HUDEP-2 (cell line): ENCODE measurements around the gene USP15.
A peak's percentile ranks its signal among the peaks of the same experiment; 100 is the strongest.

Experiments used
- DNase-seq, 76 experiments: peaks; one replicate each; lab custom pipeline; 2025; ENCODE audit not compliant: unreplicated experiment in 76 of 76; lab: John Stamatoyannopoulos, UW

The USP15 gene

DNA sequence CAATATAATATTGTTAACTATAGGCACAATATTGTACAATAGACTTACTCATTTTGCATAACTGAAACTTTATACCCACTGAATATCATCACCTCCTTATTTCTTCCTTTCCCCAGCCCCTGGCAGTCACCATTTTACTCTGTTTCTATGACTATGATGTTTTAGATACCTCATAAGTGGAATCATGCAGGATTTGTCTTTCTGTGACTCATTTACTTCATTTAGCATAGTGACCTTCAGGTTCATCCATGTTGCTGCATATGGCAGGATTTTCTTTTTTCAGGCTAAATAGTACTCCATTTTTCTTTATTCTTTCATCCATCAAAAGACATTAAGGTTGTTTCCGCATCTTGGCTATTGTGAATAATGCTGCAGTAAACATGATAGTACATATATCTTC lies 18.9 kb downstream of the USP15 start:
- DNase-seq: no peak

- DNase-seq: no peak
Observed at GRCh38 chr12:62279961-62280360, 19.8 kb downstream of the USP15 start.

GRCh38 chr12:62282057-62282774 lies 22.0 kb downstream of the USP15 start:
- no peak for DNase-seq

DNA sequence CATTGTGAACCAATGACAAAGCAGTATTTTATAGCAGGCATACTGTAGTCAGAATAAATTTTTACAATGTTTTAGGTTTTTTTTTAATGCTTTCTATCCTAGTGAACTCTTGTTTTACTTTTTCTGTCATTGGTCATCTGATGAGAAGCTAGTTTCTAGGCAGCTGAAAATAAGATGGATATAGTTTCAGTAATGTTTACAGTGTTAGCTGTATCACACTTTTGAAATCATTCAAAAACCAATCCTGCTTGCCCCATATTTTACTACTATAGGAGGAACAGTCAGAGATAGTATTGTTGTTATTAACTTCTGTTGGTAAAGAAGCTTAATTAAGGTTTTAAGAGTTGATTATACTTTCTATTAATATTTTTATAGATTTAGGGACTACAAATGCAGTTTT lies 24.5 kb downstream of the USP15 start:
- DNase-seq: no peak

DNA sequence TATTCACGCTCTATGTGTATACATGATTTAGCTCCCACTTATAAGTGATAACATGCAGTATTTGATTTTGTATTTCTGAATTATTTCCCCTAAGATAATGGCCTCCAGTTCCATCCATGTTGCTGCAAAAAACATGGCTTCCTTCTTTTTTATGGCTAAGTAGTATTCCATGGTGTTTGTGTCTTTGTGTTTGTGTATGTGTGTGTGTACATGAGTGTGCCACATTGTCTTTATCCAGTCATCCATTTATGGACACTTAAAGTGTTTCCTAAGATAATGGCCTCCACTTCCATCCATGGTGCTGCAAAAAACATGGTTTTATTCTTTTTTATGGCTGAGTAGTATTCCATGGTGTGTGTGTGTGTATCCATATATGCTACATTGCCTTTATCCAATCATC lies 25.1 kb downstream of the USP15 start:
- no peak for DNase-seq

DNA sequence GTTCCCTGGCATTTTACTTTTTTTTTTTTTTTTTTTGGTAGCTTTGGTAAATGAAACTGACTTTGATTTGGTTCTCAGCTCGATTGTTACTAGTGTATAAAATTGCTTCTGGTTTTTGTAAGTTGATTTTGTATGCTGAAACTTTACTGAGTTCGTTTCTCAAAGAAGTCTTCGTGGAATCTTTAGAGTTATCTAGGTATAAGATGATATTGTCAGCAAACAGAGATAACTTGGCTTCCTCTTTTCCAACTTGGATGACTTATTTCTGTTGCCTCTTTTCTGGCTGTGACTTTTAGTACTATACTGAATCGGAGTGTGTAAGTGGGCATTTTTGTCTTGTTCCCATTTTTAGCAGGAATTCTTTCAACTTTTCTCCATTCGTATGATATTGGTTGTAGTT lies 28.1 kb downstream of the USP15 start:
- DNase-seq: no peak

DNA sequence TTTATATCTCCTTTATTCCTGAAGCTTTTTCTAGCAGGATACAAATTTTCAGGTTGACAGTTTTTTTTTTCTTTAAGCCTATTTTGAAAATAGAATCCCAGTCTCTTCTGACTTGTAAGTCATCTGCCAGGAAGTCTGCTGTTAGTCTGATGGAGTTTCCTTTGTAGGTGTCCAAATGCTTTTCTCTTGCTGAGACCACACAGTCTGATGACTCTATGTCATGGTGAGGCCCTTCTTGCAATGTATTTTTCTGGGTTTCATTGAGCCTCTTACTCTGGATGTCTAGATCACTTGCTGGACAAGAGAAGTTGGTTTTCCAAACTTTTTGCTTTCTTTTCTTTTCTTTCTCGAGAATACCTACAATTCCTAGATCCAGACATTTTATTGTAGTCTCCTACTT lies 30.6 kb downstream of the USP15 start:
- DNase-seq: no peak

- DNase-seq: peak in 5 of 76 experiments; percentile 5 to 24 (median 8)
Observed at GRCh38 chr12:62291864-62292760, 31.9 kb downstream of the USP15 start.

DNA sequence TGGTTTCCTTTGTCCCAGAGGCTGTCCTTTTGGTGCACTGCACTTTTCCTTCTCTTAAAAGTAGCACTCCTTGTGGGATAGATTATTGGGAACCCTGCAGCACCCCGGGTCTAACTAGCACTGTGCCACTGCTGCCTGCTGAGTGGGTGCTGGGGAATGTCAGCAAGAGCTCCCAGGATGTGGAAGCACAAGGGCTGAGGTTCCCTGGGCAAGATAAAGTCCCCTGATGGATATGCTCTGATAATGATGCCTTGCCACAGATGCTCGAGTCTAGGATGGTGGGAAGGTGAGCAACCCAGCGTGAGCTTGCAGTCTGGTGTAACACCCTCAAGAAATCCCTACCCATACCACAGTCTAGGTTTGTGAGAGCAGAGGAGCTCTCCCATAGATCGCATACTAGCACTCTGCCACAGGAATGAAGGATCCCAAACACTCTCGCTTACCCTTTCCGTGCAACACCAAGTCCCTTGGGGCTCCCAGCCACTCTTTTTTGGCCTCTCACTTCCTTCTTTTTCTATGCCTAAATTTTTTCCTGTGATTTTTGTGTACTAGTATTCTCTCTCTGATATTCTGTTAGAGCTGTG lies 32.6 kb downstream of the USP15 start:
- DNase-seq: no peak

DNA sequence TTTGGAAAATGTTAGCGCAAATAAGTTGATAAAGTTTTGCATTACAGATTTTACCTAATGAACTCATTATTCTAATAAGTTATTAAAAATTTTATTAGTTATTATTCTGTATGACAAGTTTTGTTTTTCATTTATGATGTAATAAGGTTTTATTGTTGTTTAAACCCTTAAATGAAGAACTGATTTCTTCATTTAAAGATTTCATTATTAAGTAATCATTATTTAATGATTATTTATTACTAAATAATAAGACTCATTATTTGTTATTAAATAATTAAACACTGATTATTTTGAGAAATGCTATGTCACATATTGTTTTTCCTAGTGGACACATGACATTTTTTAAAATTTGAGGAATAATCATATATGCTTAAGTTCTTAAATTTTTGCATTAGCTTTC lies 34.2 kb downstream of the USP15 start:
- no peak for DNase-seq

GRCh38 chr12:62296001-62296400 lies 35.8 kb downstream of the USP15 start:
- peak in 20 of 76 experiments; percentile 6 to 56 (median 27) for DNase-seq

GRCh38 chr12:62297321-62297720 lies 37.1 kb downstream of the USP15 start:
- DNase-seq: no peak

GRCh38 chr12:62299617-62300016 lies 39.4 kb downstream of the USP15 start:
- no peak for DNase-seq

- DNase-seq: no peak
Observed at GRCh38 chr12:62301080-62301798, 41.0 kb downstream of the USP15 start.

DNA sequence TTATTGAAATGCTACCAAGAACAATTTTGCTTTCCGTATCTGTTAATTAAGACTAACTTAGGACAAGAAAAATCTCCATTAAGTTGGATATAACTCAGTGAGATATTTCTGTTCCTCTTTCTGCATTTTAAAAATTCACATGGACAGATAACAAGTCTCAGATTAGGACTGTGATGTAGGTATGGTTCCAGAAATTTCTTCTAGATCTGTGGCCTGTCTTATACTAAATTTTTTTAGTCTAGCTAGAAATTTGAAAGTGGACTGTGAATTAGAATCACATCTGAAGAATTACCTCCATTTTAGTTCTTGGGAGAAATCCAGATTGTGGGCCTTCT lies 41.6 kb downstream of the USP15 start:
- DNase-seq: no peak

- no peak for DNase-seq
Observed at GRCh38 chr12:62304560-62304959, 44.4 kb downstream of the USP15 start.

DNA sequence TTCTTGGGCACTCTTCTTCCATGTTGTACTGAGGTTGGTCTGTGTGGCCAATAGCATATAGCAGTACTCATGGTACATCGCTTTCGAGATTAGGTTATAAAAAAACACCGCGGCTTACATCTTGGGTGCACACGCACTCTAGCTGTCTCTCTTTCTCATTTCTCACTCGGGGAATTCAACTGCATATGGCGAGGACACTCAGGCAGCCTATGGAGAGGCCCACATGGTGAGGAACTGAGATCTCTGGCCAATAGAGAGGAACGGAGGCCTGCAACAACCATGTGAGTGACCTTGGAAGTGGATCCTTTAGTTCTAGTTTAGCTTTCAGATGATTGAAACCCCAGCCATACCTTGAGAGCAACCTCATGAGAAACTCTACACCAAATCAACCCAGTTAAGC lies 45.6 kb downstream of the USP15 start:
- DNase-seq: no peak

DNA sequence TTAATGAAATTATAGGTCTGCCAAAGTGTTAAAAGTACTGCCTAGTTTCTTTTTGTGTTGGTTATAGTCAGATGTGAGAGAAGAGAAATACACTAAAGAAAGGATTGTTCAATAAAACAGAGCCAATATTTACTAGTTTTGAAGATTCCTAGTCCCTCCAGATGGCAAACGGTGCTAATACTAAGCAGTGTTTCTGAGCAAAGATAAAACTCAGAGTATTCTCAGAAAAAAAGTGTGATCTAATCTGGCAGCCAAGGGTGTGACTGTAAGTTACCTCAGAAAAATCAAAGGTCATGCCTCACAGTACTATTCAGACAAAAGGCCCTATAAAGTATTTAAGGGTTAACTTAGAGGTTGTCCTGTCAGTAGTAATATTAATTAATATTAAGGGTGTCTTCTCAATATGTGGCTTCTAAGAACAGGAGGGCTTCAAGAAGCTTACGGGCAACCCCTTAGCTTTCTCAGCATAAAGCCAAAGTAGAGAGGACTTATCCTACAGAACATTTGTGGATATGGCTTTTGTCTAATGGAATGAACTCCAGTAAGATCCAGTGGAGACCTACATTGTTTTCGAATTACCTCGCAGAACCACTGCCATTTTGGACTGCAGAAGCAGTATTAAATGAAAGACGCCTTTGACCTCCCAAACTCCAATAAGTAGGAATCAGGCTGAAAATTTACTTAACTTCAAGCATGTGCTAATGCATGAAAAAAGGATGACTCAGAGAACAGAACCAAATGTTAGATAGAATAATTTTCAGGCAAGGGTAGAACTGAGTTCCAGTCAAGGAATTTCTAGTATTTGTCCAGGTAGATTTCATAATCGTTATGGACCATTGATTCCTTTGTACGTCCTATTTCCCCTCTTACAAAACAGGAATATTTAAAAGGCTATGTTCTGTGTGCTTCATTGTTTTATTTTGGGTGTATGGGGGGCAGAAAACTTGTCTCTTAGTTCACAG lies 46.6 kb downstream of the USP15 start:
- peak in 6 of 76 experiments; percentile 10 to 41 (median 14) for DNase-seq

- DNase-seq: no peak
Observed at GRCh38 chr12:62308201-62308600, 48.0 kb downstream of the USP15 start.
